HG02571 (cell line): ENCODE data around the gene ADAMTS17.

Experiments
- ATAC-seq: cut with Tn5 transposase; IDR thresholded peaks from one replicate; pipeline ENCODE4 v1.9.1; 2021; ENCODE audit warnings: mild to moderate bottlenecking, moderate library complexity; ENCODE audit not compliant: unreplicated experiment

The ADAMTS17 gene

GRCh38 chr15:100311154-100311625, 30.6 kb downstream of the ADAMTS17 start:
- ATAC-seq: no peak

DNA sequence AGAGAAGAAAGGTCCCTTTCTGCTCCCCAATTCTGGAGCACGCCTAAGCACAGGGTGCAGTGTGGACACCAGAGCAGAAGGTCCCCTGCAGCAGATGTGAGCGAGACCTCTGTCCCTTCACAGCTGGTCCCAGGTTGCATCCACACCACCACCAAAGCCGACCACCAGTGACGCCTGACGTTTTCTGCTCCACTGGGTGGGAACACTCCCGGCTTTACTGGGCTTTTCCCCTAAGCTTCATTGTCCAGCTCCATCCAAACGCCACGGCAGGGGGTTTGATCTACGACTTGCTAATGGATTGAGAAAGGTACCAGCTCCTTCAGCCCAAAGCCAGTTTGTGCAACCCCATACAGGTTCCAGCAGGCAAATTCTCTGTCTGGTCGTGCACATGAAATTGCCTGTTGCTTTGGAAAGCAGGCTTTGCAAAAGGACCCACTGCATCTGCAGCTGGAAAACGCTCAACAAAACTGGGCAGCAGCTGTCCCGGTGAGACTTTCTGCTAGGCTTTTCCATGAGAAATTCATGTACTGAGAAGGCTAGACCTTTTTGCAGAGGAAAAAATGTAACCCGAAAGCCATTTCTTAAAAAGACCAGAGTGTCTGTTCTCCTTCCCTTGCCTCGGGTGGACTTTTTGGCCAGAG, 31.1 kb downstream of the ADAMTS17 start:
- no peak for ATAC-seq

GRCh38 chr15:100310041-100310405, 31.8 kb downstream of the ADAMTS17 start:
- ATAC-seq: no peak

DNA sequence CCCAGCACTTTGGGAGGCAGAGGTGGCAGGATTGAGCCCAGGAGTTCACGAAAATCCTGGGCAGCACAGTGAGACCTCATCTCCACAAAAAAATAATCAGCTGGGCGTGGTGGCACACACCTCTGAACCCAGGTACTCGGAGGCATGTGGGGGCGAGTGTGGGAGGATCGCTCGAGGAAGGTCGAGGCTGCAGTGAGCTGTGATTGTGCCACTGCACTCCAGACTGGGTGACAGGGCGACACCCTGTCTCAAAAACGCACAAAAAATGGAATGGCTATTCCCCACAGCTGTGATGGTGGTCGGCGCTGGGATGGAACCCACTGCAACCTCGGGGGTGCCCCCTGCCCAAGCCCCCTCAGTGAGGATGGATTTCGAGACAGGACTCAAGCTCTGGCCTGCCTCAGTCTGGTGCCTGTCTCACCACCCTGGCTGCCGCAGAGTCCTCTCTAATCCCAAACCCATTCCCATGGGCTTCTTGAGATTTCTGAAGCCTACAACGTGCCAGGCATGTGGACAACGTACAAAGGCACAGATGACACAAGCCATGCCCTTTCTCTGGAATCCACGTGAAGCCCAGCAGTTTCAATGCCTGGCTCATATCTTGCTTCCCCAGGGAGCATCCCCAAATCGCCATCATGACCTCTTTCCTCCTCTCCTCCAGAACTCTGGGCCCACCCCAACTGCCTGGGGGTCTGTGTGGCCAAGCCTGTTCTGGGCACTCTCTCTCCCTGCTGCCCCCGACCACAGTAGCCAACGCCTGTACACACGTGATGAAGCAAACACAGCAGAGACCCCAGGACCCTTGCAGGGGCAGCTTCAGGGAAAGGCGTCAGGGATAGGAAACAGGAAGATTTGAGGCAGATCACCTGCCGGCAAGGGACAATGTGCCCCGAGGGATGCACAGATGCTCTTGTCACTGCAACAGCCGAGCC, 32.4 kb downstream of the ADAMTS17 start:
- ATAC-seq: no peak

DNA sequence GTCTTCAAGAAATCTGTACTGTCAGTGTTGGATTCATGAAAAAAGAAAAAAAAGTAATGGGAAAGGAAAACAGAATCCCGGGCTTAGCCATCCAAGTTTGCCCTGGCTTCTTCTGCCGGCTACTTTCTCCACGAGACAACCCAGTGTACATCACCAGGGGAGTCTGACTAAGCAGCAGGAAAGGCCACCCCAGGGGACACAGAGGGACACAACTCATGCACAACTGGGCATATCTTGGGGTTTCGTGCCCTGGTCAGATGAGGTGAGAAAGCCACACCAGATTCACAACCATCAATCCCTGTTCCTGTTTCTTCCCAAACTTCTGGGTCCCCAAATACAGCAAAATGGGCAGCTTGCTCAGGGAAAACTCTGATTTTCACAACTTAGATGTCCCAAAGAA, 33.2 kb downstream of the ADAMTS17 start:
- ATAC-seq: no peak

DNA sequence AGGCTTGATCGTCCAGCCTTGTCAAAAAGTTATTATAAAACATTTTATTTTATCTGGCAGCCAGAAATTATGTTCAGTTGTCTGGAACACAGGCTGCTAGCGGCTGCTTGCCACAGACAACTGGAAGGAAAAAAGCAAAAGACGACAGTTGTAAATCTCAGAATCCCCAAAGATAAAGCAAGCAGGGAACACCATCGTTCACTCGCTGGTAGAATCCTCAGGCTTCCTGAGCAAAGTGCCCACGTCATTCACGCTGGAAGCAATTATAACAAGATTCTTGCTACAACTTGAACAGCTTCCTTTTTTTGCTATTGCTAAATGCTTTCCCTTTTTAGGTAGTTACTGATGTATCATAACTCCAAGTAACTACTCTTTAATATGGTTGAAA, 33.6 kb downstream of the ADAMTS17 start:
- no peak for ATAC-seq

- ATAC-seq: no peak
Observed at GRCh38 chr15:100307241-100308212, 34.2 kb downstream of the ADAMTS17 start.

GRCh38 chr15:100306098-100306497, 35.7 kb downstream of the ADAMTS17 start:
- ATAC-seq: no peak

- no peak for ATAC-seq
Observed at GRCh38 chr15:100301910-100302431, 39.8 kb downstream of the ADAMTS17 start.

- no peak for ATAC-seq
Observed at GRCh38 chr15:100298257-100298656, 43.5 kb downstream of the ADAMTS17 start.

DNA sequence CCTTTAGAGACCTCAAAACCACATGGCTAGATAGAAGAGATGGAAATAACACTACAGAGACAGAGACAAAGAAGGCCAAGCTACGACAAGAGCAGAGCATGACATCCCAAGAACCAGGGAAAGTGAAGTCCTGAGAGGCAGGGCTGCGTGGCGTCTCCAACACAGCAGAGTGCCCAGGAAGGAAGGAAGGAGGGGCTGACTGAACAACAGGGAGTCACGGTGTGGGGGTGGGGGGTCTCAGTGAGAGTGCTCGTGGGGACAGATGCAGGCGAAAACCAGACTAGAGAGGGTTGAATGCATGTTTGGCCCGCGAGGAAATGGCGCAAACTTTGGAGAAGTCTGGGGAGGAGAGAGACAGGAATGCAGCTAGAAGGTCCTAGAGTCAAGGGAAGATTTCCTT, 44.0 kb downstream of the ADAMTS17 start:
- ATAC-seq: no peak

DNA sequence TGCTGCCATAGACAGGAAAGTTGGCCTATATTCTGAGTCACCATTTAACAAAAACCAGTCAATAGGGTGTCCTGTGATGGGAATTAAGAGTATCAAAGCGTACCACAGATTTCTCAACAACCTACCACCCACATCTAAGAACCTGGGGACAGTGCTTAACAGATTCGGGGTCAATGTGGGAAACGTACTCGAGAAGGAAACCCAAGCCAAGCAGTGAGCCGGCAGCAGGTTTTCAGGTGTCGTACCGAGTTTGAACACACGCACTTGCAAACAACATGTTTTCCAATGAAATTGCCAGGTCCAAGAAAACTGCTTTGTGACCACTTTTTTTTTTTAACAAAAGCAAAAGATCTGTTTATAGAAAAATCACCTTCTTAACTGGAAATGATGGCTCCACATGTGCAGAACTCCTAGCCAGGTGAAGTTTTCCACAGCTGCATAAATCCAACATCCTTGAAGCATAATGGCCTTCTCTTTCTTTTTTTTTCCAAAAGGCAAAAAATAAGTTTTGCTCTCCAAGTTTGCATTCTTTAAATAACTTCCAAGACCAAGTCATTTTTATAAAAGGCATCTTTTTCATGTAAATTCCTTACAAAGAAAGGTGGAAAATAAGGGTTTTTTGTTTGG, 45.7 kb downstream of the ADAMTS17 start:
- ATAC-seq: no peak

- no peak for ATAC-seq
Observed at GRCh38 chr15:100292010-100292409, 49.8 kb downstream of the ADAMTS17 start.

DNA sequence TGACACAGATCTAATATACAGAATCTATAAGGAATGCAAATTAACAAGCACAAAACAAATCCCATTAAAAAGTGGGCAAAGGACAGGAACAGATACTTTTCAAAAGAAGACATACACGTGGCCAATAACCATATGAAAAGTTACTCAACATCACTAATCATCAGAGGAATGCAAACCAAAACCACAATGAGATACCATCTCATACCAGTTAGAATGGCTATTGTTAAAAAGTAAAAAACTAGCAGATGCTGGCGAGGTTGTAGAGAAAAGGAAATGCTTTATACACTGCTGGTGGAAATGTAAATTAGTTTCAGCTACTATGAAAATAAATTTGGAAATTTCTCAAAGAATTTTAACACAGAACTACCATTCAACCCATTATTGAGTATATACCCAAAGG, 50.7 kb downstream of the ADAMTS17 start:
- ATAC-seq: no peak

DNA sequence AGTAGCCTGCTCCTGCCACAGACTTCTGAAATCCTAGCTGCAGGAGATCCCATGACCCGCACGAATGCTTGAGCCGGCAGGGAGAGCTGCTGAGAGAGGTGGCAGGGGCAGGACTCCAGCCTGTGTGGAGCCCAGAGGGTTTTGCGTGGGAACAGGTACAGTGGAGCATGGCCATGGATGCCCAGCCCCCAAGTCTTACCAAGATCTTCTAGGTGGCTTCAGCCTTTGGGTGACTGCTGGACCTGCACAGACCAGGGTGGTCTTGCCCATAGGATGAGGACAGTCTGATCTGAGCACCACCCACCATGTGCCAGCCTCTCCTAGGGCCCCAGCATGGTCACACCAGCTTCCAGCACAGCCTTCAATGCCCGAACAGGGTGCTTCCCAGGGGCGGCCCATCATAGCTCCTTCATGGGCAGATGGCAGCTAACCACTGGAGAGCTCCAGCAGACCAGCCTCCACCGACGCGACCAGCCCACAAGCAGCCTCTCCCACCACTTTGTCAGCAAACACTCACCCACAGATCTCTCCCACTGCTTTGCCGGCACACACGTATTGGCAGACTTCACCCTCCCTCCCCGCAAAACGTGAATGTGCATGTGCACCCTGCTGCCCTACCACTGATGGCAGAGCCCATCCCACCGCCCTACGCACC, 56.0 kb downstream of the ADAMTS17 start:
- ATAC-seq: no peak

GRCh38 chr15:100284701-100285100, 57.1 kb downstream of the ADAMTS17 start:
- ATAC-seq: no peak

DNA sequence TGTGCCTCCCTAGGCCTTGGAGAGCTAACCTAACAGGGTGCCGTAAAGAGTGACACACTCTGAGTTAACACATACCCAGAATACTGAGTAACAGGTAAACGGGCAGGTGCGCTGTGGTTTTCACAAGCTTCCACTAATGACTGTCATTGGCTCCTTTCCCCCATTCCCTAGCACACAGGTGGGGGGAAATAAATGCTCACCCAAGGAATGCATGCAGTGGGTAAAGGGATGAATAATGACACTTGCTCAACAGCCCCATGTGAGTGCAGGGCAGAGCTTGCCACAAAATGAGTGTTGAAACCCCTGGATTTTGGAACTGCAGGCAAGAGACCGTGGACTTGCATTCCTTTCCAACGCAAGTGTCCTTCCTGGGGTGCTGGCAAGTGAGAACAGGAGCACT, 57.6 kb downstream of the ADAMTS17 start:
- no peak for ATAC-seq

GRCh38 chr15:100281096-100281917, 60.5 kb downstream of the ADAMTS17 start:
- no peak for ATAC-seq

GRCh38 chr15:100279849-100280248, 61.9 kb downstream of the ADAMTS17 start:
- no peak for ATAC-seq
